ENCODE data around the gene TMEM207.

The TMEM207 gene

DNA sequence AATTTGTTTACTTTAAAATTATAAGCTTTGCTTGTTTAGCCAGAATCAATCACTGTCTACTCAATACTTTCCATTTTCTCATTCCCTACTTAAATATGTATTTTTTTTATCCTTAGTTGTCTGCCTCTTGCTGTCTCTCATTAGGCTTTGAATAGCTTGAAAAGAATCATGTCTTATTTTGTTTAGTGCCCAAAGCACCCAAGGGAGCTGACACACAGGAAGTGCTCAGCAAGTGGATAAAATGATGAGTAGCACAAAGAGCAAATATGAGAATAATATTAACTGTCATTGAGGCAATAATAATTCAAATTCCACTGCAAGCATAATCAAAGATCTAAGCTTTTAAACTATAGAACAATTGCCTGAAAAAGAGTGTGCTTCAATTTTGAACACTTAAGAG is 45.2 kb upstream of the TMEM207 start:
- no peak overlapping the region for H3K4me3 ChIP-seq (ENCODE audit: control insufficient read depth, low read depth, low read length)
- TF ChIP-seq, protein P1, sequence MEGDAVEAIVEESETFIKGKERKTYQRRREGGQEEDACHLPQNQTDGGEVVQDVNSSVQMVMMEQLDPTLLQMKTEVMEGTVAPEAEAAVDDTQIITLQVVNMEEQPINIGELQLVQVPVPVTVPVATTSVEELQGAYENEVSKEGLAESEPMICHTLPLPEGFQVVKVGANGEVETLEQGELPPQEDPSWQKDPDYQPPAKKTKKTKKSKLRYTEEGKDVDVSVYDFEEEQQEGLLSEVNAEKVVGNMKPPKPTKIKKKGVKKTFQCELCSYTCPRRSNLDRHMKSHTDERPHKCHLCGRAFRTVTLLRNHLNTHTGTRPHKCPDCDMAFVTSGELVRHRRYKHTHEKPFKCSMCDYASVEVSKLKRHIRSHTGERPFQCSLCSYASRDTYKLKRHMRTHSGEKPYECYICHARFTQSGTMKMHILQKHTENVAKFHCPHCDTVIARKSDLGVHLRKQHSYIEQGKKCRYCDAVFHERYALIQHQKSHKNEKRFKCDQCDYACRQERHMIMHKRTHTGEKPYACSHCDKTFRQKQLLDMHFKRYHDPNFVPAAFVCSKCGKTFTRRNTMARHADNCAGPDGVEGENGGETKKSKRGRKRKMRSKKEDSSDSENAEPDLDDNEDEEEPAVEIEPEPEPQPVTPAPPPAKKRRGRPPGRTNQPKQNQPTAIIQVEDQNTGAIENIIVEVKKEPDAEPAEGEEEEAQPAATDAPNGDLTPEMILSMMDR (conservative IDR thresholded peaks at IDR 0.05; ENCODE audit: control insufficient read depth, insufficient read depth, low read depth, low read length) = no peak
- peak; percentile 29 for DNase-seq (ENCODE audit: low read depth)

DNA sequence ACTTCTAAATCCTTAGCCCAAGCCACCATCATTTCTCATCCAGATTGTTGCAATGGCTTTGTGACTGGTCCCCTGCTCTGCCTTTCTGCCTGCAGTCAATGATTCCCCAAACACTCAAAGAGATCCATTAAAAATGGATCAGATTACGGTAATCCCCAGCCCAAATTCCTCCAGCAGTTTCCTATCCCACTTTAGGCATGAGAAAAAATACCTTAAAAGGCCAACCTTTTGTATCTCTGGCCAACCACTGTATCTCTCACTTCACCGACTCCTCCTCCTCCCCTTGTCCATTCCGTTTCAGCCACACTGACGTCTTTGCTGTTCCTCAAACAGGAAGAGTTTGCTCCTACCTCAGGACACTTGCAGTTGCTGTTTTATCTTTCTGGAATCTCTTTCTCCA is 43.3 kb upstream of the TMEM207 start:
- DNase-seq (ENCODE audit: low read depth) = no peak
- H3K4me3 ChIP-seq (ENCODE audit: control insufficient read depth, low read depth, low read length) = no peak overlapping the region
- TF ChIP-seq, protein P1 (conservative IDR thresholded peaks at IDR 0.05; ENCODE audit: control insufficient read depth, insufficient read depth, low read depth, low read length) = no peak

DNA sequence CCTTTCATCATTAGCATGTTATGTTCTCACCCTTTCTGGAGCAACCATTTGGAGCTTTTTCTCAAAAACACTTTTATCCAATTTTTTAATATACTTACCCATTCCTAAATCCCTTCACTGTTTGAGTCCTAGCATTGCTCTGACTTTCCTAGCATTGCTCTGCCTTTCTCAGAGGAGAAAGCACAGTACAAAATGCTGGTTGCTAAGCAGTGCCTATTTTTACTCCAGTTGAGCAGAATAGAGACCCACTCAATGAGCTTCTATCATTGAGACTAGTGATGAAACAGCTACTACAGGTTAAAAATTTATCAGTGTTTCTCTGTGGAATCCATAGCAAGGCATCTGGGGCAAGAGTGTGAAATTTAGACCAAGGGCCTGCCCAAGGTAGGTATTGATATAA is 42.4 kb upstream of the TMEM207 start:
- TF ChIP-seq, protein P1 (conservative IDR thresholded peaks at IDR 0.05; ENCODE audit: control insufficient read depth, insufficient read depth, low read depth, low read length) = no peak
- no peak overlapping the region for H3K4me3 ChIP-seq (ENCODE audit: control insufficient read depth, low read depth, low read length)
- no peak for DNase-seq (ENCODE audit: low read depth)

DNA sequence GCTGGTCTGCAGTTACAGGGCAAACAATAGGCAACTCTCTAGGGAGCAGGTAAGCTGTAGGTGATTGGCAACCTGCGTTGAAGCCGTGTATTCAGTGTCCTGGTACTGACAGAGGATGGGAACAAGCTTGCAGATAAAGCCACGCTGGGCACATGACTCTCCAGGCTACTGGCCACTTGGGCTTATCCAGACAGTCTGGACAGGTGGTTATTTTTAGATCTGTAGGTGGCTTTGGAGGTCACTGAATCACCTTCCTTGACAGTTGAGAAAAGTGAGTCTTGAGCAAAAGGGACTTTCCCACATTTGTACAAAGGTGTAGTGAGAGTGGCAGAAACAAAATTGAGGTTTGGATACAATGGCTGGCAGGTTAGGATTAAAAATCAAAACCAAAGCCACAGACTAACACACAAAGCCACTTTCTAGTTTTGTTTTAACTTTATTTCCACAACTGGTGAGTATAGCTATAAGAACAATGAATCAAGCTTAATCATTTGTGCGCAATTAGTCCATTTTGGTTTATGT is 41.9 kb upstream of the TMEM207 start:
- no peak overlapping the region for H3K4me3 ChIP-seq (ENCODE audit: control insufficient read depth, low read depth, low read length)
- no peak for DNase-seq (ENCODE audit: low read depth)
- TF ChIP-seq, protein P1 (conservative IDR thresholded peaks at IDR 0.05; ENCODE audit: control insufficient read depth, insufficient read depth, low read depth, low read length) = no peak

DNA sequence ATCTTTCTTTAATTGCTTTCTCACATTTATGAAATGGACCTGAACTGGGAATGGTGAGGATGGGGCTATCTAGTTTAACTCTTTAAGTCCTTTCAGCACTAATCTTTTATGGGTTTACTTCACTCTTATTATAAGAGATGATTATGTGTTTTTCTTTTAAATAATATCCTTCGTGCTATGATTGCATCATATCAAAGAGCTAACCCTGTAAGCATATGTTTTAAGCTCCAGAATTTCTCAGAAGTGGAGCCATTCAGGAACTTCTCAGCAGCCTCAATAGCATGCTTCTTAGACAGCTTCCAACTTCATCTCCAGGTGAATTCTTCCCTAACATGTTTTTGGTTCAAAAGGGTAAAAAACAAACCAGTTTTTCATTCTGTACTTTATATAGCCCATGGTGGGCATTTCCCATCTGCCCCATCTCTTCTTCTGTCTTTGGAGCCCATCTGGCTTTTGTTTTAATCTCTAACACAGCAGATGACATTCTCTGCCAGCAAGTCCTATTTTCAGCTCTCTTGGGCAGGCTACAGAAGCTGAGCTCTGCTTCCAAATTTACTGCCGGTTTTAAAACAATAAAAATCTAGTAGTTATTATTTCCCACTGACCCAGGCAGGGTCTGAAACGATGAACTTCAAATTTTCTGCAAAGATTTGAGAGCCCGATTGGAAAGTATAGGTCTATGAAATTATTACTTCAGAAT is 37.4 kb upstream of the TMEM207 start:
- TF ChIP-seq, protein P1 (conservative IDR thresholded peaks at IDR 0.05; ENCODE audit: control insufficient read depth, insufficient read depth, low read depth, low read length) = no peak
- no peak overlapping the region for H3K4me3 ChIP-seq (ENCODE audit: control insufficient read depth, low read depth, low read length)
- DNase-seq (ENCODE audit: low read depth) = no peak

DNA sequence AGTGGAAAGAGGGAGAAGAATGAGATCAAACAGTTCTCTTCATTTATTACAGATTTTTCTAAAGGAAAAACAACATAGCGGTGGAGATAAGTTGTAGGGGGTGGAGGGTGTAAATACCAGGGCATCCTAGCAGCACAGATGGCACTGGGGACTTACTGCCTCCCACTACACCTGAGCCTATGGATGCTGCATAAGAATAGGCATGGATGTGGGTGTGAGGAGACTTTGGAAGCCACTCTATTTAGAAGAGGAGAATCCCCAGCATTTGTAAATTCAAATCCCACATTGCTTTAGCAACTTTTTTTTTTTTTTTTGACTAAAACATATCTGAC is 36.8 kb upstream of the TMEM207 start:
- TF ChIP-seq, protein P1 (conservative IDR thresholded peaks at IDR 0.05; ENCODE audit: control insufficient read depth, insufficient read depth, low read depth, low read length) = no peak
- DNase-seq (ENCODE audit: low read depth) = no peak

More for the DNA sequence above, 36.8 kb upstream of the TMEM207 start:
- H3K4me3 ChIP-seq (ENCODE audit: control insufficient read depth, low read depth, low read length) = no peak overlapping the region
